PC-3 (cell line): ENCODE results near the gene SUSD4. TPM values are rescaled to one million over a fixed set of nuclear protein-coding genes. Genes with fewer than 3 reads are reported as not detected.

Experiments used
- ATAC-seq: fragments of 200-7000 bp; cut with Tn5 transposase; 2 replicates; pipeline ENCODE4 v1.9.1; 2020; ENCODE audit warnings: mild to moderate bottlenecking, moderate library complexity
- BruUV-seq: library from RNA; stranded (reverse); fragments of 400-500 nt; replicated peaks from 2 replicates; lab custom pipeline; 2021; lab: Mats Ljungman, UMichigan
- CTCF ChIA-PET: fragments of 300-600 bp; sonication (Branson Sonifier 250); formaldehyde crosslinking; loops from one replicate; lab custom pipeline; 2022; ENCODE audit warnings: antibody characterized with exemption; lab: Charles Lee
- POLR2A ChIA-PET: fragments of 300-600 bp; sonication (Branson Sonifier 250); formaldehyde crosslinking; loops from one replicate; lab custom pipeline; 2022; ENCODE audit warnings: antibody characterized with exemption; ENCODE audit not compliant: unreplicated experiment; lab: Charles Lee
- DNase-seq: peaks from one replicate; pipeline ENCODE4 v3.0.0-alpha.2; 2015
- H2AFZ ChIP-seq: fragments of 300-600 bp; sonication (generic); 2 replicates; pipeline ENCODE4 v1.6.0; 2016; ENCODE audit warnings: antibody characterized with exemption, low read length
- H3F3A ChIP-seq: fragments of 300-600 bp; sonication (generic); one replicate; pipeline ENCODE4 v1.6.0; 2017; ENCODE audit warnings: antibody characterized with exemption, low read length, control low read depth, mild to moderate bottlenecking; ENCODE audit not compliant: unreplicated experiment
- H3K27ac ChIP-seq: fragments of 300-600 bp; sonication (generic); 2 replicates; pipeline ENCODE4 v1.5.1; 2016; ENCODE audit warnings: mild to moderate bottlenecking, low read length
- H3K27me3 ChIP-seq: fragments of 300-600 bp; sonication (generic); 2 replicates; pipeline ENCODE4 v1.6.1; 2016; ENCODE audit warnings: low read length, mixed read lengths
- H3K36me3 ChIP-seq: fragments of 300-600 bp; sonication (generic); 2 replicates; pipeline ENCODE4 v1.6.1; 2016; ENCODE audit warnings: low read depth, mixed run types, low read length, mixed read lengths
- H3K4me1 ChIP-seq: fragments of 300-600 bp; sonication (generic); 2 replicates; pipeline ENCODE4 v1.5.1; 2016; ENCODE audit warnings: low read length; ENCODE audit not compliant: insufficient read depth
- H3K4me2 ChIP-seq: fragments of 300-600 bp; sonication (generic); 2 replicates; pipeline ENCODE4 v1.6.0; 2016; ENCODE audit warnings: low read length
- H3K4me3 ChIP-seq: fragments of 300-600 bp; sonication (generic); 2 replicates; pipeline ENCODE4 v1.5.1; 2016; ENCODE audit warnings: mild to moderate bottlenecking, low read length, mixed read lengths
- H3K79me2 ChIP-seq: fragments of 300-600 bp; sonication (generic); 2 replicates; pipeline ENCODE4 v1.6.1; 2017; ENCODE audit warnings: low read length, mixed read lengths
- H3K9ac ChIP-seq: fragments of 300-600 bp; sonication (generic); 2 replicates; pipeline ENCODE4 v1.6.0; 2016; ENCODE audit warnings: mild to moderate bottlenecking, low read length
- H3K9me2 ChIP-seq: fragments of 300-600 bp; sonication (generic); replicated peaks from 2 replicates; pipeline ENCODE4 v1.6.1; 2016; ENCODE audit warnings: mixed run types, low read length, mixed read lengths
- H3K9me3 ChIP-seq: fragments of 300-600 bp; sonication (generic); 2 replicates; pipeline ENCODE4 v1.6.1; 2016; ENCODE audit warnings: low read length, mixed read lengths
- H4K20me1 ChIP-seq: fragments of 300-600 bp; sonication (generic); 2 replicates; pipeline ENCODE4 v1.6.1; 2016; ENCODE audit warnings: low read length, mixed read lengths
- CTCF ChIP-seq: fragments of 300-600 bp; sonication (generic); conservative IDR thresholded peaks from 2 replicates; pipeline ENCODE4 v1.5.1; 2017; ENCODE audit warnings: antibody characterized with exemption, low read depth, mild to moderate bottlenecking, low read length
- EZH2 ChIP-seq: fragments of 300-600 bp; sonication (generic); IDR thresholded peaks from one replicate; pipeline ENCODE4 v1.6.1; 2017; ENCODE audit warnings: antibody characterized with exemption, mild to moderate bottlenecking, low read length; ENCODE audit not compliant: unreplicated experiment
- EZH2phosphoT487 ChIP-seq: fragments of 300-600 bp; sonication (generic); IDR thresholded peaks from 2 replicates; pipeline ENCODE4 v1.6.1; 2018; ENCODE audit warnings: mild to moderate bottlenecking, antibody characterized with exemption, low read length, borderline replicate concordance
- intact Hi-C: fragments of 100-400 bp; cut with micrococcal nuclease; formaldehyde crosslinking; loops from 2 replicates; pipeline ENCODE4 v1.9.0; 2023
- total RNA-seq: library from RNA; depleted of rRNA; stranded (reverse); fragments of >200 nt; gene quantifications from 2 replicates; pipeline ENCODE4 v1.2.3, GENCODE V29; 2014

SUSD4 gene
- total RNA-seq, 1 experiment from 2014 or later: 5.2 TPM

GRCh38 chr1:223244366-223245103, 119.4 kb downstream of the SUSD4 start:
- ChIA-PET POLR2A (interaction anchor here (1.1 kb wide), 1 partner anchor 111 kb away, joined by 4 read pairs; no protein-coding TSS in a partner anchor), CTCF (interaction anchor here (1.0 kb wide), 1 partner anchor 111 kb away, joined by 6 read pairs; no protein-coding TSS in a partner anchor)
- Histone ChIP-seq H2AFZ (no peak overlapping the region), H4K20me1 (no peaks in the 10 kb centered on the region), H3K9ac (no peak overlapping the region), H3K9me3 (no peaks in the 10 kb centered on the region), H3K4me2 (no peak overlapping the region), H3F3A (no peaks in the 10 kb centered on the region), H3K27me3 (peaks cover 18% of the 10 kb centered on the region; the same call in 1 of the 2 replicates), H3K9me2 (no peaks in the 10 kb centered on the region), H3K27ac (no peak overlapping the region), H3K79me2 (no peaks in the 10 kb centered on the region), H3K4me3 (no peak overlapping the region), H3K36me3 (no peaks in the 10 kb centered on the region), H3K4me1 (no peaks in the 10 kb centered on the region)
- intact Hi-C loops: loop anchor here (1.0 kb wide), 1 partner anchor 111 kb away; no protein-coding TSS in a partner anchor
- no TSS peak for BruUV-seq
- peak; percentile 38; the same call in 1 of the 2 replicates for ATAC-seq
- peak; percentile 25 for DNase-seq
- TF ChIP-seq CTCF (peak; percentile 49; the same call in 1 of the 2 replicates), EZH2 (no peak)

- Histone ChIP-seq H2AFZ (no peak overlapping the region), H3K4me3 (no peak overlapping the region), H3K9me3 (no peaks in the 10 kb centered on the region), H3K9me2 (no peaks in the 10 kb centered on the region), H3K4me1 (no peaks in the 10 kb centered on the region), H4K20me1 (no peaks in the 10 kb centered on the region), H3K27me3 (peaks cover 17% of the 10 kb centered on the region; the same call in 1 of the 2 replicates), H3F3A (no peaks in the 10 kb centered on the region), H3K27ac (no peak overlapping the region), H3K9ac (no peak overlapping the region), H3K4me2 (no peak overlapping the region), H3K36me3 (no peaks in the 10 kb centered on the region), H3K79me2 (no peaks in the 10 kb centered on the region)
- no TSS peak for BruUV-seq
- no peak for TF ChIP-seq EZH2
- no peak for TF ChIP-seq CTCF
- no peak for TF ChIP-seq EZH2phosphoT487
- no peak for ATAC-seq
- intact Hi-C loops: no loop called here
- CTCF ChIA-PET: interaction anchor here (0.8 kb wide), 1 partner anchor 110 kb away, joined by 4 read pairs; no protein-coding TSS in a partner anchor
- no peak for DNase-seq
- POLR2A ChIA-PET: no interaction called here
Observed at GRCh38 chr1:223243441-223244050, 120.4 kb downstream of the SUSD4 start.
